Ascending aorta (tissue), 2 donors: ENCODE results near the gene MRPL10. TPM values are rescaled to one million over a fixed set of nuclear protein-coding genes. Genes with fewer than 3 reads are reported as not detected.
A peak's percentile ranks its signal among the peaks of the same experiment; 100 is the strongest.

Experiments
- DNase-seq, 2 donors: peaks; one replicate each; pipeline ENCODE4 v3.0.0-alpha.2; 2019; ENCODE audit warnings: low spot score in 2 of 2
- H3K27ac ChIP-seq, 2 donors: fragments of 200-600 bp; sonication (generic); one replicate each; pipeline ENCODE4 v1.5.1; 2016 to 2017; ENCODE audit warnings: mild to moderate bottlenecking in 1 of 2
- H3K27me3 ChIP-seq: fragments of 200-600 bp; sonication (generic); one replicate; pipeline ENCODE4 v1.5.1; 2017
- H3K36me3 ChIP-seq, 2 donors: fragments of 200-600 bp; sonication (generic); one replicate each; pipeline ENCODE4 v1.5.1; 2016
- H3K4me1 ChIP-seq, 2 donors: fragments of 200-600 bp; sonication (generic); one replicate each; pipeline ENCODE4 v1.5.1; 2016 to 2017; ENCODE audit warnings: mild to moderate bottlenecking in 1 of 2
- H3K4me3 ChIP-seq, 2 donors: fragments of 200-600 bp; sonication (generic); one replicate each; pipeline ENCODE4 v1.5.1; 2016 to 2017; ENCODE audit warnings: mild to moderate bottlenecking in 1 of 2
- H3K9me3 ChIP-seq, 2 donors: fragments of 200-600 bp; sonication (generic); one replicate each; pipeline ENCODE4 v1.5.1; 2016
- CTCF ChIP-seq, 3 experiments: fragments of 200-600 bp in 2 of 3; fragments of 450-650 bp in 1 of 3; sonication (generic) in 2 of 3; IDR thresholded peaks; one replicate each; pipeline ENCODE4 v1.5.1; 2016 to 2019; ENCODE audit warnings: antibody characterized with exemption in 3 of 3, mild to moderate bottlenecking in 1 of 3, moderate library complexity in 1 of 3
- intact Hi-C: fragments of 100-400 bp; cut with DNase I; formaldehyde crosslinking; loops from one replicate; pipeline ENCODE4 v1.15.1; 2023
- total RNA-seq: library from RNA; depleted of rRNA; stranded (reverse); fragments of >200 nt; gene quantifications from one replicate; pipeline ENCODE4 v1.1.0, GENCODE V29; 2016

Gene MRPL10
- total RNA-seq, 1 donor from 2014 or later = 13.7 TPM

- intact Hi-C loops = no loop called here
- DNase-seq = no peak
- peaks cover 4 to 6% of the 10 kb centered on the region in 2 donors for H3K4me1 ChIP-seq
- peaks cover 4% of the 10 kb centered on the region for H3K27me3 ChIP-seq
- TF ChIP-seq CTCF (IDR thresholded peaks at IDR 0.05) = no peak
- H3K27ac ChIP-seq = no peak overlapping the region
- H3K9me3 ChIP-seq = no peaks in the 10 kb centered on the region
- no peaks in the 10 kb centered on the region for H3K36me3 ChIP-seq
- H3K4me3 ChIP-seq = no peak overlapping the region
Measured at GRCh38 chr17:47792457-47792856, 38.9 kb downstream of the MRPL10 start.

GRCh38 chr17:47791025-47791424 lies 40.3 kb downstream of the MRPL10 start:
- H3K4me3 ChIP-seq = no peak overlapping the region
- DNase-seq = no peak
- H3K36me3 ChIP-seq = no peaks in the 10 kb centered on the region
- peaks cover 4% of the 10 kb centered on the region for H3K27me3 ChIP-seq
- no peaks in the 10 kb centered on the region for H3K9me3 ChIP-seq
- H3K27ac ChIP-seq = no peak overlapping the region
- intact Hi-C loops = no loop called here
- H3K4me1 ChIP-seq = peaks cover 4 to 6% of the 10 kb centered on the region in 2 donors
- TF ChIP-seq CTCF (IDR thresholded peaks at IDR 0.05) = no peak

- peak overlapping the region; percentile 45 to 55 for H3K4me3 ChIP-seq
Measured at GRCh38 chr17:47789611-47790561, 41.5 kb downstream of the MRPL10 start.

GRCh38 chr17:47785538-47786123 lies 45.7 kb downstream of the MRPL10 start:
- Histone ChIP-seq H3K27ac (no peak overlapping the region), H3K27me3 (peaks cover 4% of the 10 kb centered on the region)
- intact Hi-C loops = no loop called here

More at GRCh38 chr17:47789611-47790561, 41.5 kb downstream of the MRPL10 start:
- intact Hi-C loops = no loop called here
- no peak overlapping the region for H3K27ac ChIP-seq
- peaks cover 4% of the 10 kb centered on the region for H3K27me3 ChIP-seq
- peak; percentile 34 to 53 (median 41) for TF ChIP-seq CTCF (IDR thresholded peaks at IDR 0.05)
- DNase-seq = no peak
- peaks cover 4 to 6% of the 10 kb centered on the region in 2 donors for H3K4me1 ChIP-seq
- H3K9me3 ChIP-seq = no peaks in the 10 kb centered on the region
- H3K36me3 ChIP-seq = no peaks in the 10 kb centered on the region

GRCh38 chr17:47781397-47781796 lies 49.9 kb downstream of the MRPL10 start:
- Histone ChIP-seq H3K27me3 (peaks cover 5% of the 10 kb centered on the region), H3K4me1 (no peaks in the 10 kb centered on the region), H3K4me3 (no peak overlapping the region), H3K36me3 (no peaks in the 10 kb centered on the region), H3K9me3 (no peaks in the 10 kb centered on the region), H3K27ac (no peak overlapping the region)
- no peak for DNase-seq
- TF ChIP-seq CTCF (IDR thresholded peaks at IDR 0.05) = no peak
- intact Hi-C loops = no loop called here

More at GRCh38 chr17:47785538-47786123, 45.7 kb downstream of the MRPL10 start:
- Histone ChIP-seq H3K4me3 (no peak overlapping the region), H3K36me3 (no peaks in the 10 kb centered on the region), H3K9me3 (no peaks in the 10 kb centered on the region), H3K4me1 (peaks cover 4 to 6% of the 10 kb centered on the region in 2 donors)
- no peak for TF ChIP-seq CTCF (IDR thresholded peaks at IDR 0.05)
- DNase-seq = no peak
